Naive B cell (primary cell): ENCODE measurements around the gene HAND2. TPM values are rescaled to one million over a fixed set of nuclear protein-coding genes. Genes with fewer than 3 reads are reported as not detected.

Experiments
- ATAC-seq, 2 donors: fragments of 150-1000 bp; cut with Tn5 transposase; 2 replicates each; pipeline ENCODE4 v1.10.0; 2021; ENCODE audit warnings: low read depth in 2 of 2, mild to moderate bottlenecking in 2 of 2, moderate library complexity in 2 of 2
- DNase-seq: peaks from one replicate; pipeline ENCODE4 v3.0.0; 2022
- H3K27ac Mint-ChIP-seq, 6 donors: one replicate each; pipeline ENCODE4 v1.8.0; 2020 to 2022; ENCODE audit warnings: mild to moderate bottlenecking in 6 of 6, mixed read lengths in 6 of 6, moderate library complexity in 5 of 6, inconsistent platforms in 2 of 6
- H3K27me3 Mint-ChIP-seq, 3 donors: one replicate each; pipeline ENCODE4 v1.8.0; 2021 to 2022; ENCODE audit warnings: mixed read lengths in 3 of 3, mild to moderate bottlenecking in 1 of 3
- H3K36me3 Mint-ChIP-seq, 2 donors: one replicate each; pipeline ENCODE4 v1.8.0; 2020 to 2022; ENCODE audit warnings: mixed read lengths in 2 of 2, inconsistent platforms in 1 of 2, mild to moderate bottlenecking in 1 of 2
- H3K4me1 Mint-ChIP-seq, 3 donors: one replicate each; pipeline ENCODE4 v1.8.0; 2020 to 2022; ENCODE audit warnings: mixed read lengths in 3 of 3, inconsistent platforms in 1 of 3, mild to moderate bottlenecking in 1 of 3, moderate library complexity in 1 of 3
- H3K4me3 Mint-ChIP-seq, 8 donors: one replicate each; pipeline ENCODE4 v1.8.0; 2020 to 2022; ENCODE audit warnings: mild to moderate bottlenecking in 8 of 8, mixed read lengths in 8 of 8, moderate library complexity in 8 of 8, inconsistent platforms in 2 of 8
- H3K9me3 Mint-ChIP-seq, 7 donors: one replicate each; pipeline ENCODE4 v1.8.0; 2020 to 2022; ENCODE audit warnings: mixed read lengths in 7 of 7, mild to moderate bottlenecking in 5 of 7, inconsistent platforms in 2 of 7, moderate library complexity in 1 of 7
- polyA plus RNA-seq, 6 donors: library from polyadenylated mRNA; unstranded; fragments of 300-500 nt; fragmentation: Illumina TruSeq; gene quantifications; one replicate each; pipeline ENCODE4 v1.2.3, GENCODE V29; 2021; ENCODE audit warnings: low read depth in 6 of 6

Gene HAND2
- polyA plus RNA-seq, 6 donors from 2014 or later: not detected

GRCh38 chr4:173488074-173488473, 42.0 kb downstream of the HAND2 start:
- Mint-ChIP-seq H3K27ac (no peak overlapping the region), H3K27me3 (peaks cover 30 to 40% (median 34%) of the 10 kb centered on the region in 3 donors), H3K9me3 (peaks cover 0 to 1% (median 0%) of the 10 kb centered on the region in 7 donors), H3K4me3 (no peak overlapping the region), H3K36me3 (peaks cover 5 to 7% of the 10 kb centered on the region in 2 donors), H3K4me1 (no peaks in the 10 kb centered on the region)
- ATAC-seq (no peak), DNase-seq (no peak)

- Mint-ChIP-seq H3K4me1 (no peaks in the 10 kb centered on the region), H3K36me3 (peaks cover 5 to 7% of the 10 kb centered on the region in 2 donors), H3K4me3 (peak overlapping the region in 1 of 8 donors; percentile 42), H3K27ac (no peak overlapping the region), H3K27me3 (peaks cover 20 to 28% (median 24%) of the 10 kb centered on the region in 3 donors), H3K9me3 (peaks cover 0 to 1% (median 0%) of the 10 kb centered on the region in 7 donors)
- DNase-seq (no peak), ATAC-seq (no peak)
Measured at GRCh38 chr4:173486714-173487392, 43.2 kb downstream of the HAND2 start.

GRCh38 chr4:173485164-173485563, 44.9 kb downstream of the HAND2 start:
- Mint-ChIP-seq H3K9me3 (peaks cover 0 to 1% (median 0%) of the 10 kb centered on the region in 7 donors), H3K27me3 (peaks cover 8 to 16% (median 9%) of the 10 kb centered on the region in 3 donors), H3K4me3 (no peak overlapping the region), H3K4me1 (no peaks in the 10 kb centered on the region), H3K27ac (no peak overlapping the region), H3K36me3 (peaks cover 0 to 7% of the 10 kb centered on the region in 2 donors)
- ATAC-seq: no peak
- no peak for DNase-seq

GRCh38 chr4:173482330-173482931, 47.6 kb downstream of the HAND2 start:
- Mint-ChIP-seq H3K9me3 (peaks cover 0 to 3% (median 0%) of the 10 kb centered on the region in 7 donors), H3K27ac (no peak overlapping the region), H3K36me3 (peaks cover 0 to 7% of the 10 kb centered on the region in 2 donors), H3K4me1 (no peaks in the 10 kb centered on the region), H3K4me3 (no peak overlapping the region), H3K27me3 (peaks cover 0 to 17% (median 9%) of the 10 kb centered on the region in 3 donors)
- no peak for ATAC-seq
- no peak for DNase-seq

- H3K27ac Mint-ChIP-seq: no peak overlapping the region
- DNase-seq (no peak), ATAC-seq (no peak)
- no peak overlapping the region for H3K4me3 Mint-ChIP-seq
- H3K9me3 Mint-ChIP-seq: peaks cover 0 to 3% (median 0%) of the 10 kb centered on the region in 7 donors
- H3K27me3 Mint-ChIP-seq: peaks cover 5 to 9% (median 5%) of the 10 kb centered on the region in 3 donors
- H3K36me3 Mint-ChIP-seq: no peaks in the 10 kb centered on the region
- no peaks in the 10 kb centered on the region for H3K4me1 Mint-ChIP-seq
Measured at GRCh38 chr4:173478913-173479283, 51.1 kb downstream of the HAND2 start.

- H3K27ac Mint-ChIP-seq: no peak overlapping the region
- H3K9me3 Mint-ChIP-seq: peaks cover 0 to 3% (median 0%) of the 10 kb centered on the region in 7 donors
- ATAC-seq: no peak
- H3K4me1 Mint-ChIP-seq: no peaks in the 10 kb centered on the region
- no peaks in the 10 kb centered on the region for H3K36me3 Mint-ChIP-seq
- peaks cover 7 to 13% (median 7%) of the 10 kb centered on the region in 3 donors for H3K27me3 Mint-ChIP-seq
- no peak overlapping the region for H3K4me3 Mint-ChIP-seq
- DNase-seq: no peak
Measured at GRCh38 chr4:173478201-173478912, 51.7 kb downstream of the HAND2 start.

GRCh38 chr4:173477016-173477415, 53.0 kb downstream of the HAND2 start:
- no peaks in the 10 kb centered on the region for H3K4me1 Mint-ChIP-seq
- DNase-seq: no peak

More at GRCh38 chr4:173477016-173477415, 53.0 kb downstream of the HAND2 start:
- Mint-ChIP-seq H3K4me3 (no peak overlapping the region), H3K27ac (no peak overlapping the region), H3K9me3 (peaks cover 0 to 3% (median 0%) of the 10 kb centered on the region in 7 donors), H3K36me3 (peaks cover 0 to 5% of the 10 kb centered on the region in 2 donors), H3K27me3 (peaks cover 9 to 18% (median 15%) of the 10 kb centered on the region in 3 donors)
- ATAC-seq: no peak

Other genes with a start within 250 kb of the HAND2 start
- 100 to 1,000 TPM; 105 to 195 (median 130) TPM for gene HMGB2, start 195.9 kb downstream of the HAND2 start, polyA plus RNA-seq
- gene SAP30, start 159.3 kb downstream of the HAND2 start, polyA plus RNA-seq: 1 to 10 TPM; 2.0 to 7.4 (median 4.5) TPM
- under 1 TPM in 1 of 6 donors, not detected in 5; 0.09 TPM for gene SCRG1, start 131.1 kb downstream of the HAND2 start, polyA plus RNA-seq